ENCODE measurements around the gene SCN11A.

- no peak for TF ChIP-seq CTCF (IDR thresholded peaks at IDR 0.05)
- TF ChIP-seq POLR2A (IDR thresholded peaks at IDR 0.05), result no peak
- no peak for TF ChIP-seq EP300 (IDR thresholded peaks at IDR 0.05)
These were observed 39.2 kb upstream of the SCN11A start for GRCh38 chr3:39090922-39091321.

Data from sigmoid colon (tissue), 4 donors.